Testis (tissue), 2 donors: ENCODE results near the gene GTPBP6.

ENCODE experiments used
- POLR2A ChIP-seq: fragments of 450-650 bp; IDR thresholded peaks from one replicate; pipeline ENCODE4 v1.6.1; 2017; ENCODE audit warnings: antibody characterized with exemption, mild to moderate bottlenecking, moderate library complexity
- TF ChIP-seq, protein P1 (sequence below), 3 experiments: fragments of 450-650 bp in 2 of 3; fragments of 200-600 bp in 1 of 3; sonication (generic) in 1 of 3; IDR thresholded peaks; one replicate each; pipeline ENCODE4 v1.5.1; 2016 to 2019; ENCODE audit warnings: antibody characterized with exemption in 3 of 3, mild to moderate bottlenecking in 2 of 3, moderate library complexity in 1 of 3

- TF ChIP-seq, protein P1, sequence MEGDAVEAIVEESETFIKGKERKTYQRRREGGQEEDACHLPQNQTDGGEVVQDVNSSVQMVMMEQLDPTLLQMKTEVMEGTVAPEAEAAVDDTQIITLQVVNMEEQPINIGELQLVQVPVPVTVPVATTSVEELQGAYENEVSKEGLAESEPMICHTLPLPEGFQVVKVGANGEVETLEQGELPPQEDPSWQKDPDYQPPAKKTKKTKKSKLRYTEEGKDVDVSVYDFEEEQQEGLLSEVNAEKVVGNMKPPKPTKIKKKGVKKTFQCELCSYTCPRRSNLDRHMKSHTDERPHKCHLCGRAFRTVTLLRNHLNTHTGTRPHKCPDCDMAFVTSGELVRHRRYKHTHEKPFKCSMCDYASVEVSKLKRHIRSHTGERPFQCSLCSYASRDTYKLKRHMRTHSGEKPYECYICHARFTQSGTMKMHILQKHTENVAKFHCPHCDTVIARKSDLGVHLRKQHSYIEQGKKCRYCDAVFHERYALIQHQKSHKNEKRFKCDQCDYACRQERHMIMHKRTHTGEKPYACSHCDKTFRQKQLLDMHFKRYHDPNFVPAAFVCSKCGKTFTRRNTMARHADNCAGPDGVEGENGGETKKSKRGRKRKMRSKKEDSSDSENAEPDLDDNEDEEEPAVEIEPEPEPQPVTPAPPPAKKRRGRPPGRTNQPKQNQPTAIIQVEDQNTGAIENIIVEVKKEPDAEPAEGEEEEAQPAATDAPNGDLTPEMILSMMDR (IDR thresholded peaks at IDR 0.05), result no peak
- no peak for TF ChIP-seq POLR2A
Measured at GRCh38 chrX:316351-317325, 2.0 kb downstream of the GTPBP6 start.
